DND-41 (cell line): ENCODE results near the gene P2RY10.

ENCODE experiments used
- ATAC-seq: fragments of 200-7000 bp; cut with Tn5 transposase; 3 replicates; pipeline ENCODE4 v1.9.1; 2021; ENCODE audit warnings: low read depth; ENCODE audit not compliant: insufficient read depth
- DNase-seq: peaks from one replicate; pipeline ENCODE4 v3.0.0-alpha.2; 2020
- H2AFZ ChIP-seq: 2 replicates; pipeline ENCODE4 v1.6.0; 2012; ENCODE audit warnings: low read depth, low read length
- H3K27ac ChIP-seq: 2 replicates; pipeline ENCODE4 v1.5.1; 2012; ENCODE audit warnings: low read length, inconsistent platforms
- H3K27me3 ChIP-seq: fragments of 200-600 bp; sonication (generic); 2 replicates; pipeline ENCODE4 v1.6.0; 2012; ENCODE audit warnings: low read length, mild to moderate bottlenecking, inconsistent platforms; ENCODE audit not compliant: insufficient read depth, poor library complexity
- H3K36me3 ChIP-seq: 2 replicates; pipeline ENCODE4 v1.5.1; 2012; ENCODE audit warnings: low read length, inconsistent platforms; ENCODE audit not compliant: insufficient read depth
- H3K4me1 ChIP-seq: 2 replicates; pipeline ENCODE4 v1.5.1; 2012; ENCODE audit warnings: mild to moderate bottlenecking, low read length; ENCODE audit not compliant: insufficient read depth
- H3K4me2 ChIP-seq: 2 replicates; pipeline ENCODE4 v1.6.0; 2012; ENCODE audit warnings: mild to moderate bottlenecking, moderate library complexity, low read length, inconsistent platforms; ENCODE audit not compliant: insufficient read depth
- H3K4me3 ChIP-seq, 2 experiments: fragments of 200-600 bp in 1 of 2; shearing (Covaris generic) in 1 of 2; 2 replicates each; pipeline ENCODE4 v1.5.1; 2012 to 2016; ENCODE audit warnings: inconsistent platforms in 2 of 2, low read length in 2 of 2, mild to moderate bottlenecking in 2 of 2, low read depth in 1 of 2, moderate library complexity in 1 of 2
- H3K79me2 ChIP-seq: 2 replicates; pipeline ENCODE4 v1.6.0; 2012; ENCODE audit warnings: low read length, inconsistent platforms; ENCODE audit not compliant: insufficient read depth
- H3K9ac ChIP-seq: 2 replicates; pipeline ENCODE4 v1.6.0; 2012; ENCODE audit warnings: low read depth, mild to moderate bottlenecking, inconsistent platforms, low read length, moderate library complexity
- H3K9me3 ChIP-seq: 2 replicates; pipeline ENCODE4 v1.5.1; 2012; ENCODE audit warnings: low read length, moderate library complexity, mild to moderate bottlenecking, inconsistent platforms; ENCODE audit not compliant: insufficient read depth, severe bottlenecking
- H4K20me1 ChIP-seq: 2 replicates; pipeline ENCODE4 v1.6.0; 2012; ENCODE audit warnings: low read length; ENCODE audit not compliant: insufficient read depth
- EZH2 ChIP-seq: IDR thresholded peaks from 3 replicates; pipeline ENCODE4 v1.6.1; 2012; ENCODE audit warnings: borderline replicate concordance, low read depth, mild to moderate bottlenecking, moderate library complexity, low read length, inconsistent platforms; ENCODE audit not compliant: severe bottlenecking
- TF ChIP-seq, protein P1 (sequence below): IDR thresholded peaks from 2 replicates; pipeline ENCODE4 v1.5.1; 2012; ENCODE audit warnings: borderline replicate concordance, low read length, moderate library complexity, mild to moderate bottlenecking; ENCODE audit not compliant: poor library complexity, severe bottlenecking; ENCODE audit errors: extremely low read depth

P2RY10 gene

DNA sequence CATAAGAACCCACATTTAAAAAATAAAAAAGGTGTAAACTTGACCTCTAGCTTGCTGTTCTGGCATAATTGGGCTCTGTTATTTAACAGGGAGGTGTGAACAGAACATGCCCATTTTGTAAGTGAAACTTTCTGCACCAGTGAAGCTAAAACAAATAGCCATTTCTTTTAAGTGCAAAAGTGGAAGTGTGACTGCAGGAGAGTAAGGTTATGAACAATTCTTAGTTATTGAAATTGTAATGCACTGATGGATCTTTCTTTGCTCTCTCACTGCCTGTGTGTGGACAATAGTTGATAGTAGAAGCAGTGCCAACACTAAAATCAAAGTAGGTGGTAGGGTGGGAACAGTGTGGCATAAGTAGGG, 12.6 kb downstream of the P2RY10 start:
- H3K79me2 ChIP-seq = no peaks in the 10 kb centered on the region
- H3K9me3 ChIP-seq = peaks cover 8% of the 10 kb centered on the region
- H3K36me3 ChIP-seq = no peaks in the 10 kb centered on the region
- H3K4me3 ChIP-seq = no peak overlapping the region
- H3K27me3 ChIP-seq = no peaks in the 10 kb centered on the region
- DNase-seq (no peak), ATAC-seq (no peak)
- H4K20me1 ChIP-seq = no peaks in the 10 kb centered on the region
- H3K4me2 ChIP-seq = no peak overlapping the region
- peak overlapping the region; percentile 88; the same call in 1 of the 2 replicates for H3K27ac ChIP-seq
- H2AFZ ChIP-seq = peak overlapping the region; percentile 86
- peaks cover 34% of the 10 kb centered on the region for H3K4me1 ChIP-seq
- TF ChIP-seq EZH2 = no peak
- TF ChIP-seq, protein P1, sequence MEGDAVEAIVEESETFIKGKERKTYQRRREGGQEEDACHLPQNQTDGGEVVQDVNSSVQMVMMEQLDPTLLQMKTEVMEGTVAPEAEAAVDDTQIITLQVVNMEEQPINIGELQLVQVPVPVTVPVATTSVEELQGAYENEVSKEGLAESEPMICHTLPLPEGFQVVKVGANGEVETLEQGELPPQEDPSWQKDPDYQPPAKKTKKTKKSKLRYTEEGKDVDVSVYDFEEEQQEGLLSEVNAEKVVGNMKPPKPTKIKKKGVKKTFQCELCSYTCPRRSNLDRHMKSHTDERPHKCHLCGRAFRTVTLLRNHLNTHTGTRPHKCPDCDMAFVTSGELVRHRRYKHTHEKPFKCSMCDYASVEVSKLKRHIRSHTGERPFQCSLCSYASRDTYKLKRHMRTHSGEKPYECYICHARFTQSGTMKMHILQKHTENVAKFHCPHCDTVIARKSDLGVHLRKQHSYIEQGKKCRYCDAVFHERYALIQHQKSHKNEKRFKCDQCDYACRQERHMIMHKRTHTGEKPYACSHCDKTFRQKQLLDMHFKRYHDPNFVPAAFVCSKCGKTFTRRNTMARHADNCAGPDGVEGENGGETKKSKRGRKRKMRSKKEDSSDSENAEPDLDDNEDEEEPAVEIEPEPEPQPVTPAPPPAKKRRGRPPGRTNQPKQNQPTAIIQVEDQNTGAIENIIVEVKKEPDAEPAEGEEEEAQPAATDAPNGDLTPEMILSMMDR = no peak
- H3K9ac ChIP-seq = no peak overlapping the region

DNA sequence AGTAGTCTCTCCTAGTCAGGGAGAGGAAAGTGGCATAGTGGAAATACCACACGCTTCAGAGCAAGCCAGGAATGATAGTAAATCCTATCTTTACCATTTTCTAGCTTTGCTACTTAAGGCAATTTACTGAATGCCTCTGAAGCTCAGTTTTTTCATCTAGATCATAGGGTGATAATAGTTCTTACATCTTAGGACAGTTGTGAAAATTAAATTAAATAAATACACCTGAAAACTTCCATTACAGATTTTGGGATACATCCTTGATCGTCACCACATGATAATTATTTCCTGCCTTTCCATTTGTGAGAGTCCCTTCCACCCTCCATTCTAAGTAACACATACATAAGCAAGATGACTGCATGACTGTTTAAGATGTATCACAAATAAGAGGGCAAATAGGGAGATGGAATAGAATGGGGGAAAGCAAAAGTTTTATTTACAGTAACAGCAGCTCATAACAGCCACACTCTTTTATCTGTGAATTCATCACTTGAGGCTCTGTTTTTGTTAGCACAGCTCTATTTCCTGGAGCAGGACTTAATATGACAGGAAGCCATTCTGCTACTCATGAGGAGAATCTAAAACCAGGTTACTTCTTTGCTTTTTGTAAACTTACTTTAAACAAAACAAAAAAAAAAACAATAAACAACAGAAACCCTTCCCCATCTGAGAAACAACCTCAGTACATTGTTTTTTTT, 13.4 kb downstream of the P2RY10 start:
- no peak for DNase-seq
- 0 out of 4 replicates have a peak overlapping the region, but pooled peaks of 1 of the 2 experiments have one; percentile 4 for H3K4me3 ChIP-seq
- H2AFZ ChIP-seq = peak overlapping the region; percentile 86
- ATAC-seq = peak; percentile 79
- no peaks in the 10 kb centered on the region for H3K27me3 ChIP-seq
- H3K9me3 ChIP-seq = peaks cover 8% of the 10 kb centered on the region
- H3K79me2 ChIP-seq = no peaks in the 10 kb centered on the region
- TF ChIP-seq, protein P1 = no peak
- no peak for TF ChIP-seq EZH2
- peak overlapping the region; percentile 39; the same call in 1 of the 2 replicates for H3K4me2 ChIP-seq
- 0 out of 2 replicates have a peak overlapping the region, but pooled peaks have one; percentile 30 for H3K9ac ChIP-seq
- peaks cover 42% of the 10 kb centered on the region for H3K4me1 ChIP-seq
- peak overlapping the region; percentile 88 for H3K27ac ChIP-seq
- no peaks in the 10 kb centered on the region for H4K20me1 ChIP-seq
- no peaks in the 10 kb centered on the region for H3K36me3 ChIP-seq

DNA sequence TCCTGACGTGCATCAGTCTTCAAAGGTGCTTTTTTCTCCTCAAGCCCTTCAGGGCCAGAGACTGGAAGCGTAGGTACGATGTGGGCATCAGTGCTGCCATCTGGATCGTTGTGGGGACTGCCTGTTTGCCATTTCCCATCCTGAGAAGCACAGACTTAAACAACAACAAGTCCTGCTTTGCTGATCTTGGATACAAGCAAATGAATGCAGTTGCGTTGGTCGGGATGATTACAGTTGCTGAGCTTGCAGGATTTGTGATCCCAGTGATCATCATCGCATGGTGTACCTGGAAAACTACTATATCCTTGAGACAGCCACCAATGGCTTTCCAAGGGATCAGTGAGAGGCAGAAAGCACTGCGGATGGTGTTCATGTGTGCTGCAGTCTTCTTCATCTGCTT, 15.7 kb downstream of the P2RY10 start:
- no peak for TF ChIP-seq EZH2
- TF ChIP-seq, protein P1 = no peak
- no peak overlapping the region for H2AFZ ChIP-seq
- no peaks in the 10 kb centered on the region for H3K36me3 ChIP-seq
- H3K4me2 ChIP-seq = no peak overlapping the region
- ATAC-seq (no peak), DNase-seq (no peak)
- no peaks in the 10 kb centered on the region for H4K20me1 ChIP-seq
- no peak overlapping the region for H3K9ac ChIP-seq
- H3K9me3 ChIP-seq = peaks cover 8% of the 10 kb centered on the region
- no peaks in the 10 kb centered on the region for H3K27me3 ChIP-seq
- peaks cover 42% of the 10 kb centered on the region for H3K4me1 ChIP-seq
- H3K4me3 ChIP-seq = no peak overlapping the region
- no peaks in the 10 kb centered on the region for H3K79me2 ChIP-seq
- H3K27ac ChIP-seq = no peak overlapping the region
